Activated naive CD8-positive, alpha-beta T cell treated with anti-CD3 and anti-CD28 coated beads for 36 hours (primary cell): ENCODE measurements around the gene INIP. TPM values are rescaled to one million over a fixed set of nuclear protein-coding genes. Genes with fewer than 3 reads are reported as not detected.

Experiments used
- DNase-seq: peaks from one replicate; pipeline ENCODE4 v3.0.0; 2021
- H3K27ac Mint-ChIP-seq: one replicate; pipeline ENCODE4 v1.8.0; 2022; ENCODE audit warnings: mild to moderate bottlenecking, moderate library complexity, mixed read lengths
- H3K27me3 Mint-ChIP-seq: one replicate; pipeline ENCODE4 v1.8.0; 2022; ENCODE audit warnings: mild to moderate bottlenecking, mixed read lengths
- H3K36me3 Mint-ChIP-seq: one replicate; pipeline ENCODE4 v1.8.0; 2021; ENCODE audit warnings: mild to moderate bottlenecking, mixed read lengths
- H3K4me1 Mint-ChIP-seq: one replicate; pipeline ENCODE4 v1.8.0; 2021; ENCODE audit warnings: mixed read lengths
- H3K4me3 Mint-ChIP-seq: one replicate; pipeline ENCODE4 v1.8.0; 2022; ENCODE audit warnings: mild to moderate bottlenecking, moderate library complexity, mixed read lengths
- H3K9me3 Mint-ChIP-seq: one replicate; pipeline ENCODE4 v1.8.0; 2022; ENCODE audit warnings: mixed read lengths
- total RNA-seq, 2 experiments: library from RNA; stranded (reverse); gene quantifications; one replicate each; pipeline ENCODE4 v1.2.3, GENCODE V29; 2021

The INIP gene
- total RNA-seq, 2 experiments from 2014 or later = 36.8 to 38.6 TPM

- H3K27me3 Mint-ChIP-seq = no peaks in the 10 kb centered on the region
- no peak for DNase-seq
- H3K4me3 Mint-ChIP-seq = no peak overlapping the region
- no peaks in the 10 kb centered on the region for H3K9me3 Mint-ChIP-seq
- H3K27ac Mint-ChIP-seq = no peak overlapping the region
- no peaks in the 10 kb centered on the region for H3K36me3 Mint-ChIP-seq
- H3K4me1 Mint-ChIP-seq = no peaks in the 10 kb centered on the region
These were observed 52.6 kb downstream of the INIP start for GRCh38 chr9:112665347-112665746.

DNA sequence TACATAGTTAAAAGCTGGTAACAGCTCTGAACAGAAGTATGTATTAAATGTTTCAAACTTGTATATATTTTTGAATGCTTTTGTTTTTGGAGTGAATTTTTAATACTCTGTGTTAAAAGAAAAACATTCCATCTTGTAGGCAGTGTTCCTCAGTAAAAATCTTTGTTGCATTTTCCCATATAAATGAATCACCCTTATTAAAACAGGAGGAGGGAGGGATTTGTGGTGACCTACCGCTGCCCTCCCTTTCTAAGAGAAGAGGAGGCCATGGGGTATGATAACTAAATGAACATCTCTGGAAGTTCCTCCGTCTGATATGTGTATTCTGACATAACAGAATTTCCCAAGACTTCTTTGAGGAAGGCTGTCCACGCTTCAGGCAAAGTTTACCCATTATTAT lies 53.4 kb downstream of the INIP start:
- no peak for DNase-seq
- no peak overlapping the region for H3K27ac Mint-ChIP-seq
- H3K4me3 Mint-ChIP-seq = no peak overlapping the region
- H3K9me3 Mint-ChIP-seq = no peaks in the 10 kb centered on the region
- no peaks in the 10 kb centered on the region for H3K27me3 Mint-ChIP-seq
- H3K36me3 Mint-ChIP-seq = peaks cover 2% of the 10 kb centered on the region
- no peaks in the 10 kb centered on the region for H3K4me1 Mint-ChIP-seq

GRCh38 chr9:112663681-112664080 lies 54.2 kb downstream of the INIP start:
- no peak for DNase-seq
- Mint-ChIP-seq H3K4me3 (no peak overlapping the region), H3K4me1 (no peaks in the 10 kb centered on the region), H3K27me3 (no peaks in the 10 kb centered on the region), H3K9me3 (no peaks in the 10 kb centered on the region), H3K36me3 (peaks cover 7% of the 10 kb centered on the region), H3K27ac (no peak overlapping the region)

- Mint-ChIP-seq H3K27me3 (no peaks in the 10 kb centered on the region), H3K27ac (no peak overlapping the region), H3K4me3 (no peak overlapping the region), H3K36me3 (peaks cover 7% of the 10 kb centered on the region), H3K4me1 (no peaks in the 10 kb centered on the region), H3K9me3 (no peaks in the 10 kb centered on the region)
- no peak for DNase-seq
These were observed 58.0 kb downstream of the INIP start for GRCh38 chr9:112659906-112660305.

- no peak for DNase-seq
- H3K4me1 Mint-ChIP-seq = no peaks in the 10 kb centered on the region
- H3K27ac Mint-ChIP-seq = no peak overlapping the region
- no peak overlapping the region for H3K4me3 Mint-ChIP-seq
- no peaks in the 10 kb centered on the region for H3K9me3 Mint-ChIP-seq
- no peaks in the 10 kb centered on the region for H3K27me3 Mint-ChIP-seq
- H3K36me3 Mint-ChIP-seq = peaks cover 10% of the 10 kb centered on the region
These were observed 62.2 kb downstream of the INIP start for GRCh38 chr9:112655668-112656067.

DNA sequence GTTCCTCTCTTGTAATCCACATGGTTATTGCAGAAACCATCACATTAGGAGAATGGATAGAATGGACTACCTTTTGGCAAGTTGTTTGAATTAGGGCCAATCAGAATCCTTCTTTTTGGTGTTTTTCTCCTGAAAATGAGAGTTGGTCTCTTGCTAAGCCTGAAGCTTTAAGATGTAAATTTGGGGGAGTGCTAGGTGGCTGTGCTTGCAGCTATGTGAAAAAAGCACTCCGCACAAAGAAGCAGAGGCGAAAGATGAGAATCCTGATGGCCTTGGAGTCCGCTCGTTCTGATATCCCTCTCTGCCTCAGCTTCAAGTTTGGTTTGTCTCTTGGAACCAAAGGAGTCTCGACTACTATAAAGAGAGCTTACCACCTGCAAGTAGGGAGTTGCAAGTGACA lies 63.6 kb downstream of the INIP start:
- Mint-ChIP-seq H3K27ac (no peak overlapping the region), H3K9me3 (peaks cover 4% of the 10 kb centered on the region), H3K4me1 (no peaks in the 10 kb centered on the region), H3K36me3 (peaks cover 10% of the 10 kb centered on the region), H3K4me3 (no peak overlapping the region), H3K27me3 (no peaks in the 10 kb centered on the region)
- DNase-seq = no peak

DNA sequence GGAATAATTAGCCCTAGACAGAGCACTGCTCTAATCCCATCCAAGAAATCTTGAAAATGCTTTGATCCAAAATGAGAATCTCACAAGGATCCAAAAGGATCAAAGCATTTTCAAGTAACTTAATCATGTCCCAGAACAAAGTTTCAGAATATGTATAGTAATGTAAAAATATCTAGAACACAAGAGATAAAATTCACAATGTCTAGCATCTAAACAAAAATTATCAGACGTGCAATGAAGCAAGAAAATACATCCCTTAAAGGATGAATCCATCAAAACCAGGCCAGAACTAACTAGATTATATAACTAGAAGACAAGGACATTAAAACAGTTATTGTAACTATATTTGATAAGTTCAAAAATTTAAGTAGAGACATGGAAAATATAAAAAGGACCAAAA lies 69.3 kb downstream of the INIP start:
- no peak for DNase-seq
- Mint-ChIP-seq H3K27ac (no peak overlapping the region), H3K4me3 (no peak overlapping the region), H3K4me1 (no peaks in the 10 kb centered on the region), H3K9me3 (peaks cover 19% of the 10 kb centered on the region), H3K27me3 (no peaks in the 10 kb centered on the region), H3K36me3 (peaks cover 44% of the 10 kb centered on the region)

DNA sequence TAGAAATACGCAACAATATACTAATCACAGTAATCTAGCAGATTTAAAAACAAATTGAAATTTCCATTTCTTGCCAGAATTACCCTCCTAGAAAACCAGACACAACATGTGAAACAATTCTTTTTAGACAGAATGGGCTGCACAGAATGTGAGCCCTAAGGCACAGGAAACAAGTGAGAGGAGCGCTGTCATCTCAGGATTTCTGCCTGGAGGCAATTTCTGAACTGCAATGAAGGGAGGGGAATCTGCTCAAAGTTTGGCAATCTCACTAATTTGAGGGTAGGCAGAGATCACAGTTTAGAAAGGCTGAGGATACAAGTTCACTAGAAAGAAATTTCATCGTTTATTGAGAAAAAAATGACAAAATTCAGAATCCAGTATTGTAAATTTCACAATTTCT lies 70.3 kb downstream of the INIP start:
- no peak overlapping the region for H3K27ac Mint-ChIP-seq
- H3K36me3 Mint-ChIP-seq = peaks cover 44% of the 10 kb centered on the region
- no peaks in the 10 kb centered on the region for H3K4me1 Mint-ChIP-seq
- DNase-seq = no peak
- no peaks in the 10 kb centered on the region for H3K27me3 Mint-ChIP-seq
- H3K9me3 Mint-ChIP-seq = peaks cover 19% of the 10 kb centered on the region
- no peak overlapping the region for H3K4me3 Mint-ChIP-seq

DNA sequence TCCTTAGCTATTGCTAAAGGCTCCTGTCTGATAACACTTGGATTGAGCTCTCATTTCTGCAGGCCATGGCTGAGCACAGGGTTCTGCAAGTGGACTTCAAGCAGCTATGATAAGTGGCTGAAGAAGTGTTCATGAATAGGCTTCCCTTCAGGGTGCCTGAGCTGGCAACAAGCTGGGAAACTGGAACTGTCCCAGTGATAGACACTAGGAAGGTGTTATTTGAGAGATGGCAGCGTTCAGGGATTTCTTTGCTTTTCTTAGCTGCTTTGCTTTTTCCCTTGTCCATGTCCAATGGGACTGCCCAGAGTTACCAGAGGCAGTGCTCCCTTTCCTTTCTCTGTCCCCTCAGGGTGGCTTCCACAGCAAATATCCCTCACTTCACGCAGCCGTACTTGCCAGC lies 75.8 kb downstream of the INIP start:
- H3K4me1 Mint-ChIP-seq = no peaks in the 10 kb centered on the region
- H3K4me3 Mint-ChIP-seq = no peak overlapping the region
- H3K36me3 Mint-ChIP-seq = peaks cover 38% of the 10 kb centered on the region
- no peak overlapping the region for H3K27ac Mint-ChIP-seq
- H3K27me3 Mint-ChIP-seq = no peaks in the 10 kb centered on the region
- DNase-seq = no peak
- H3K9me3 Mint-ChIP-seq = peaks cover 12% of the 10 kb centered on the region

- no peaks in the 10 kb centered on the region for H3K27me3 Mint-ChIP-seq
- no peak overlapping the region for H3K27ac Mint-ChIP-seq
- H3K4me3 Mint-ChIP-seq = no peak overlapping the region
- no peaks in the 10 kb centered on the region for H3K4me1 Mint-ChIP-seq
- H3K36me3 Mint-ChIP-seq = peaks cover 22% of the 10 kb centered on the region
- DNase-seq = no peak
- peaks cover 9% of the 10 kb centered on the region for H3K9me3 Mint-ChIP-seq
These were observed 77.6 kb downstream of the INIP start for GRCh38 chr9:112640311-112640710.

Other genes starting within 250 kb of the INIP start
- 1 to 10 TPM; 8.4 to 8.8 TPM for gene KIAA1958, start 231.3 kb downstream of the INIP start, total RNA-seq
- 1 to 10 TPM; 5.4 TPM for gene SNX30, start 32.6 kb upstream of the INIP start, total RNA-seq
- not detected for gene SLC46A2, start 172.8 kb upstream of the INIP start, total RNA-seq